Amniotic epithelial cell (primary cell): ENCODE measurements around the gene GSTT2B.
"Not testable (repeated sequence)": the region's sequence is repeated elsewhere in the genome, so short reads cannot be mapped to it uniquely, and the experiment has no call there.

Experiments used
- DNase-seq: peaks from one replicate; pipeline ENCODE4 v3.0.0-alpha.2; 2010; ENCODE audit warnings: low read depth

Gene GSTT2B

DNA sequence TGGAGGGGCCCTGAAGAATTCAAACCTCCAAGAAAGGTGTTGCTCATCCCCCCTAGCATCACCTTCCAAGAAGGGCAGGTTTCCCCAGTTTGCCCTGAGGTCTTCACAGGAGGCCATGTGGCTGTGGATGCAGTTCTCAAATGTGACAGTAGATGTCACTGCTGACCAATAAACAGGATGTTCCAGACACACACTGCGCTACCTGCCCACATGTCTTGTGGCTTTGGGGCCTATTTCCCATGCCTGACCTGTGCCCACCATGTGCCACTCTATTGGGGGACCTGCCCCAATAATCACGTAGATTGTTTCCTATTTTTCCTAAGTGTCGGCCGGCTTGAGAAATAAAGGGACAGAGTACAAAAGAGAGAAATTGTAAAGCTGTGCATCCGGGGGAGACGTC, 23.4 kb upstream of the GSTT2B start:
- DNase-seq, result peak; percentile 31

DNA sequence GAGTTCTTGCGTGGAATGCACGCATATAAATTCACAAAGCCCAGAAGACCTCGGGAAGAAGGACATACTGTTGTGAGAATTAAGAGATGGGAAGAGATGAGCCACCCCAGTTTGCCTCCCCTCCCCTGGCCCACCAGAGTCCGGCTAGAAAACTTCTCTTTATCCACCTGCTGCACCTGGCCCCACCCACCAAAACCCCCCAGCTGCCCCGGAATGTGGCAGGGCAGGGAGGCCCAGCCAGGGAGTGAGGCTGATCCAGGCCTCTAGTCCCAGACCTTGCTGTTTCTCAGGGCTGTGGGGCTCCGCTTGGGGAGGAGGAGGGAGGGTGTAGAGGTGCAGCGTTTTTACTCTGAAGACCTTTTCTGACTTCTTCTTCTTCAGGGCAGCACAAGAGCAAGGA, 19.6 kb upstream of the GSTT2B start:
- DNase-seq, result not testable (repeated sequence)

DNA sequence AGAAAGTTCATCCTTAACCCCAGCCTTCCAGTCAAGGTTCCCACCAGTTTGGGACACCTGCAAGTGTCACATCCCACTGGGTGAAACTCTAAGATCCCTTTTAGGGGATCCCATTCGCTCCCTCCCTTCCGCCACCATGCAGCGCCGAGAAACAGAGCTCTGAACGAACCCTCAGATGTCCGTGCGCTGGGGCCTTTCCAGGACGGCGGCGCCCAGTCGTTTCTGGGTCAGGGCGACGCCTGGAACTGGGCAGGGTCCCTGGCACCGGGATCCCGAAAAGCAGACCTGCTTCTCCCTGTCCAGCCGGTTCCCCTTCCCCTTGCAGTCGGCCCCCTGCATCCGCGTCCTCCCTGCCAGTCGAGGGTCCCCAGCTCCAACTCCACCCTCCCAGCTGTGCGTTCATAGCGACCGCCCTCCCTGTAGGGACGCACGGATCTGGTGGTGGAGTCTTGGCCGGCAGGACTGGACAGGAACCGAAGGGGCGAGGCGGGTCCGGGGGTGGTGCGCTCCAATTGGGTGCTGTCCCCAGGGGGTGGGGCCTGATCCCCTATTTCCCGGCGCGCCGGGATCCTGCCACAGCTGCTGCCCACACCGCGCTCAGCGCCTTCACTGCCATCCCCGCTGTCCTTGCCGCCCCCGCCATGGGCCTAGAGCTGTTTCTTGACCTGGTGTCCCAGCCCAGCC, 18.7 kb upstream of the GSTT2B start, which contains the start of gene GSTT2:
TSS of gene GSTT2 (plus strand) at position 578 of the 684 bp plus-strand sequence.
- not testable (repeated sequence) for DNase-seq

DNA sequence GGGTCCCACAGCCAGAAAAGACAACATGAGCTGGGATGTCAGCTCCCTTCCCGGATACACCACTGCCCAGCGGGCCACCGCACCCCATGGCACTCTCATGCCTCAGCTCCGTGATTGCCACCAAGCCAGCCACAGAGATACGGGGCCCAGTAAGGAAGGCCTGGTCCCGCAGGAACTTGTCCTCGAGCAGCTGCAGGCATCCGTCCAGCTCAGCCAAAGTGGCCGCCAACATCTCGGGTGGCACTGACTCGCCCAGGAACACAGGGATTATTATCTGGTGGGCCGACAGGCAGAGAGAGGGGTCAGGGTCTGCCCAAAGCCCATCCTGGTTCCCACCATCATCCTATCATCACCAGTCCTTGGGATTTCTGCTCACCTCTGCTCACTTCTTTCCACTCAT, 16.3 kb upstream of the GSTT2B start:
- DNase-seq, result not testable (repeated sequence)

DNA sequence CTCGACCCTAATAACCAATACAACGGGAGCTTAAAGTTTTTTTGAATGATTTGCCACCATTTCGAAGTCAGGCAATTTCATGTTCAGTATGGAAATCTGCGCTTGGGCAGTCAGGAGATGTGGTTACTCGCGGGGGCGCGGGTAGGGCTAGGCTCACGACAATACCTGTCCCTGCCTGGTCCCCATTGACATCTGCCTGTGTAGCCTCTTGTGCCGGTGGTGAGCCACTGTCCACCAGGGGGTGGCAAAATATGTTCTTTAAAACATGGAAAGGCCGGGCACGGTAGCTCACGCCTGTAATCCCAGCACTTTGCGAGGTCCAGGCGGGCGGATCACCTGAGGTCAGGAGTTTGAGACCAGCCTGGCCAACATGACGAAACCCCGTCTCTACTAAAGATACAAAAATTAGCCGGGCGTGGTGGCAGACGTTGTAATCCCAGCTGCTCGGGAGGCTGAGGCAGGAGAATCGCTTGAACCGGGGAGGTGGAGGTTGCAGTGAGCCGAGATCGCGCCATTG, 13.9 kb upstream of the GSTT2B start:
- not testable (repeated sequence) for DNase-seq

DNA sequence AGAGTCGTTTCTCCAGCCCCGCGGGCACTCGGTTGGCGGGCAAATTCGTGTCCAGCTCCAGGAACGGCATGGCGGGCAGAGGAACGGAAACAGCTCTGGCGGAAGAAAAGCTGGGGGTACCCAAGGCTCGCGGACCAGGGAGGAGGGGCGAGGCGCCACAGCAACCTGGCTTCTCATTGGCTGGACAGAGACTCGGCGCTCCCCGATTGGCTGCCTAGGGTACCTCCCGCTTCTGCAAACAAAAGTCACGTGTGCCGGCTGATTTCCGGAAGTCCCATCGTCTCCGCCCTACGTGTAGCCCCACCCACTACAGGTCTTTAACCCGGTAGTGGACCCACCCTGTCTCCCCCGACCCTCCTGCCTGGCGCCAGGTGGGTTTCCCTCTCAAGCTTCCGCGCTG, 13.3 kb upstream of the GSTT2B start, which contains the start of gene DDT:
TSS of gene DDT (minus strand) at position 97 of the 400 bp plus-strand sequence. CDS start at position 70, 27 bp downstream.
- not testable (repeated sequence) for DNase-seq

DNA sequence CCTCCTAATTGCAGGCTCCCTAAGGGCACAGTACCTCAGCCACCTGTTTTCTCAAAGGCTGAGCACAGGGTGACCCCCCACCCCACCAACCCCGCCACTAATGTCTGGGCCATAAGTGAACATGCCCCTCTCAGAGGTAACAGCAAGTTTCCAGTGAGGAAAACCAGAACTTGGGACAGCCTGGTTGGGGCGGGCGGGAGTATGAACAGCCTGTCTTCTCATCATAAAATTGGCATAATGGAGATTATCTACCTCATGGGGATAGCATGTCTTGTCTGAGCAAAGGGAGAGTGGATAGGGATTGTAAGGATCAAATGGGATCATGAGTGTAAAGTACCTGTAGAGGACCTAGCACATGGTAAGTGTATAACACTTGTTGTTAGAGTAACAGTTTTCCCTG, 10.9 kb upstream of the GSTT2B start:
- not testable (repeated sequence) for DNase-seq

DNA sequence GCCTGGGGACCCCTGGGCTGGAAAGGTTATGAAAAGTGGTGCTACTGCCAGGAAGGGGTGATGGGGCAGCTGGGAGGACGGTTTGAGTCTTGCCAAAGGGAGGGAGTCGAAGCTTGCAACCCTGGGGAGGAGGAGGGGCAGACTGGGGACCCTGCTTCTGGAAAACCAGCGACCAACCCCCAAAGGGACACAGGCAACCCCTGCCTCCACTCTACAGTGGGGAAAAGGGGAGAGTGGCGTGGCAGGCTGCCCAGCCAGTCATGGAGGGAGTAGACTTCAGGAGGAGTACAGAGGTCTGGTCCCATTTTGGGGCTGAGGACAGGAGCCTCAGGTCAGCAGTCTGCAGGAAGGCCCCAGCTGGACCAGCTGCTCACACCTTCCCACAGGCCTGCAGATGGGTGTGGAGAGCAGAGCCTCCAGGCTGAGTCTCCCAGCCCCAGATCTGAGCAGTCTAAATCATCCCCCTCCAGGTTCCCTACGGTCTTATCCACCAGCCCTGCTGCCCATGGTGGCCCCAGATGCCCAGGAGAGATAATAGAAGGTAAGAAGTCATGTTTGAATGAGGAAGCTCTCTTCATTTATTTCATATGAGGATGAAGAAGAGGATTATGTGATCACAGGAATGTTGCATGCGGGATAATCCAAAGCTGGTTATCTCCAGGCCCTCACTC, 10.0 kb upstream of the GSTT2B start:
- DNase-seq, result no peak

DNA sequence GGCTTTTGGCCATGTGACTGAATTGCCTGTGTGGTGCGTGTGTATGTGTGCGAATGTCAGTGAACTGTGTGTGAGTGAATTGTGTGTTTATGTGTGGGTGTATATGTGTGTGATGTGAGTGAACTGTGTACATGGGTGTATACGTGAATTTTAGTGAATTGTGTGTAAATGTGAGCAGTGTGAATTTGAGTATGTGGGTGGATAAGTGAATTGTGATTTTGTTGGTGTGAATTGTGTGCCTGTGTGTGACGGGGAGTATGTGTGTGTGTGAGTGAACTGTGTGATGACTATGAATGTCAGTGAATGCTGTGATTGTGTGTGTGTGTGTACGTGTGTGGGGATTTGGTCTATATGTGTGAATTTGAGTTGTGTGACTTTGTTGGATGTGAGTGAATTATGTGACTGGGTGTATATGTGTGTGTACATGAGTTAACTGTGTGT, 9.2 kb upstream of the GSTT2B start:
- DNase-seq, result no peak

DNA sequence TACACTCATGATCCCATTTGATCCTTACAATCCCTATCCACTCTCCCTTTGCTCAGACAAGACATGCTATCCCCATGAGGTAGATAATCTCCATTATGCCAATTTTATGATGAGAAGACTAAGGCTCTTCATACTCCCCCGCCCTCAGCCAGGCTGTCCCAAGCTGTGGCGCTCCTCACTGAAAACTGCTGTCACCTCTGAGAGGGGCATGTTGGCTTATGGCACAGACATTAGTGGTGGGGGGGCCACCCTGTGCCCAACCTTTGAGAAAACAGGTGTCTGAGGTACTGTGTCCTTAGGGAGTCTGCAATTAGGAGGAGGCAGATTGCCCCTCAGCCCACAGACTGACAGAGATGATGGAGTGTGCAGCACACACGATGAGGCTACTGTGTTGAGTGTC, 8.1 kb upstream of the GSTT2B start:
- DNase-seq, result no peak

DNA sequence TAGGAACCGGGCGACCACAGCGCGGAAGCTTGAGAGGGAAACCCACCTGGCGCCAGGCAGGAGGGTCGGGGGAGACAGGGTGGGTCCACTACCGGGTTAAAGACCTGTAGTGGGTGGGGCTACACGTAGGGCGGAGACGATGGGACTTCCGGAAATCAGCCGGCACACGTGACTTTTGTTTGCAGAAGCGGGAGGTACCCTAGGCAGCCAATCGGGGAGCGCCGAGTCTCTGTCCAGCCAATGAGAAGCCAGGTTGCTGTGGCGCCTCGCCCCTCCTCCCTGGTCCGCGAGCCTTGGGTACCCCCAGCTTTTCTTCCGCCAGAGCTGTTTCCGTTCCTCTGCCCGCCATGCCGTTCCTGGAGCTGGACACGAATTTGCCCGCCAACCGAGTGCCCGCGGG, 5.6 kb upstream of the GSTT2B start, which contains the start of gene DDTL:
TSS of gene DDTL (plus strand) at position 321 of the 400 bp plus-strand sequence. CDS start at position 348, 27 bp downstream.
- DNase-seq, result not testable (repeated sequence)

DNA sequence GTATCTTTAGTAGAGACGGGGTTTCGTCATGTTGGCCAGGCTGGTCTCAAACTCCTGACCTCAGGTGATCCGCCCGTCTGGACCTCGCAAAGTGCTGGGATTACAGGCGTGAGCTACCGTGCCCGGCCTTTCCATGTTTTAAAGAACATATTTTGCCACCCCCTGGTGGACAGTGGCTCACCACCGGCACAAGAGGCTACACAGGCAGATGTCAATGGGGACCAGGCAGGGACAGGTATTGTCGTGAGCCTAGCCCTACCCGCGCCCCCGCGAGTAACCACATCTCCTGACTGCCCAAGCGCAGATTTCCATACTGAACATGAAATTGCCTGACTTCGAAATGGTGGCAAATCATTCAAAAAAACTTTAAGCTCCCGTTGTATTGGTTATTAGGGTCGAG, 5.1 kb upstream of the GSTT2B start:
- DNase-seq, result not testable (repeated sequence)

DNA sequence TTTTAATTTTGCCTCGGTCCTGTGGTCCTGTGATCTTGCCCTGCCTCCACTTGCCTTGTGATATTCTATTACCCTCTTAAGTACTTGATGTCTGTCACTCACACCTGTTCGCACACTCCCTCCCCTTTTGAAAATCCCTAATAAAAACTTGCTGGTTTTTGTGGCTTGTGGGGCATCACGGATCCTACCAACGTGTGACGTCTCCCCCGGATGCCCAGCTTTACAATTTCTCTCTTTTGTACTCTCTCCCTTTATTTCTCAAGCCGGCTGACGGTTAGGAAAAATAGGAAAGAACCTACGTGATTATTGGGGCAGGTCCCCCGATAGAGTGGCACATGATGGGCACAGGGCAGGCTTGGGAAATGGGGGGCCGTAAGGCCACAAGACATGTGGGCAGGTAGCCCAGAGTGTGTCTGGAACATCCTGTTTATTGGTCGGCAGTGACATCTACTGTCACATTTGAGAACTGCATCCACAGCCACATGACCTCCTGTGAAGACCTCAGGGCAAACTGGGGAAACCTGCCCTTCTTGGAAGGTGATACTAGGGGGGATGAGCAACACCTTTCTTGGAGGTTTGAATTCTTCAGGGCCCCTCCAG, 4.6 kb downstream of the GSTT2B start:
- peak; percentile 29 for DNase-seq

DNA sequence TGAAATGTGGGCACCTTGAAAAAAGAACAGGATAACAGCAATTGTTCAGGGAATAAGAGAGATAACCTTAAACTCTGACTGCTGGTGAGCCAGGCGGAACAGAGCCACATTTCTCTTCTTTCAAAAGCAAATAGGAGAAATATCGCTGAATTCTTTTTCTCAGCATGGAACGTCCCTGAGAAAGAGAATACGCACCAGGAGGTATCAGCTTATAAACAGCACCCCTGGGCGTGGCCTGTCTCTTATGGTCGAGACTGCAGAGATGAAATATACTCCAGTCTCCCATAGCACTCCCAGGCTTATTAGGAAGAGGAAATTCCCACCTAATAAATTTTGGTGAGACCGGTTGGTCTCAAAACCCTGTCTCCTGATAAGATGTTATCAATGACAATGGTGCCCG, 5.1 kb downstream of the GSTT2B start:
- not testable (repeated sequence) for DNase-seq

DNA sequence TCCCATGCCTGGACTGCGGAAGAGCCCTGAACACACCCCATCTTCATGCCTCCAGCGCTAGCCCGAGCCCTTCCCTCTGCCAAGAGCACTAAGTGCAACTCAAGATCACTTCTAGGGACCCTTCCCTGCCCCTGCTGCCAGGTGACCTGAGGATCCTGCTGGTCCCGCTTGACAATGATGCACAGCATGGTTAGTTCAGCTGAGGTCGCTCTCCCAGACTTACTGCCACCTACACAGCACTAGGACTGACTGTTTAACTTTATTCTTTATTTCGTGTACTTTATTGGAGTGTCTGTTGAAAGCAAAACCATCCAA, 6.0 kb downstream of the GSTT2B start:
- DNase-seq, result not testable (repeated sequence)

DNA sequence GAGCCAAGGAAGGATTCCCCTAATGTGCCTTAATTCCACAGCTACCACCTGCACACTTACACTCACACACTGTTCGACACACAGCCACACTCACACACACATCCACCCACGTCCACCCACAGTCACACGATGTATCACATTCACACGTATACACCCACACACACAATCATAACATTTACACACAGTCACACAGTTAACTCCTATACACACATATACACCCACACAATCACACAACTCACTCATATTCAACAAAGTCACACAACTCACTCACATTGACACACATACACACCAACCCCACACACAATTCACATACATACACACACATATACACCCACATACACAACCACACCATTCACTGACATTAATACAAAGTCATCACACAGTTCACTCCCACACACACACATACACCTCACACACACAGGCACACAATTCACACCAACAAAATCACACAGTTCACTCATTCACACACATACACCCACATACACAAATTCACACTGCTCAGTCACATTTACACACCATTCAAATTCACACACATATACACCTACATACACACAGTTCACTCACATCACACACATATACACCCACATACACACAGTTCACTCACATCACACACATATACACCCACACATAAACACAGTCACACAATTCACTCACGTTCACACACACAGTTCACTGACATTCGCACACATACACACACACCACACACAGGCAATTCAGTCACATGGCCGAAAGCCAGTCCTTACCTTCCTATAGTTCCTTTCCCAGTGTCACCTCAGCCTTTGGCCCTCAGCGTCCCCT, 6.6 kb downstream of the GSTT2B start:
- DNase-seq, result not testable (repeated sequence)

DNA sequence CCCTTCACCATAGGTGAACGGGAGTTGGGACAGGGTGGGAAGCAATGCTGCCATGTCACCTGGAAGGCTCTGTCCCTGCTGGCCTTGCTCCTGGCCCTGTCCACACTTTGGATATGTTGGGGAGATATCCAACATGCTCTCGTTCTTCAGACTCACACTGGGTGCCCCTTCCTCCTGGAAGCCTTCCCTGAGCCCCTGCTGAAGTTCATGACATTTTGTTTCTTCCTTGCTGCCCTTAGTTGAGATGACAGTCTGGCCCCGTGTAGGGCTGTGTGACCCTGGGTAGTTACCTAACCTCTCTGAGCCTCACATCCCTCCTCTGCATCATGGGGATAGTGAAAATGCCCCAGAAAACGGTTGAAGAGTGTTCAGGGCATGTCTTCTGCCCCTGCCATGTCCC, 7.5 kb downstream of the GSTT2B start:
- DNase-seq, result not testable (repeated sequence)

DNA sequence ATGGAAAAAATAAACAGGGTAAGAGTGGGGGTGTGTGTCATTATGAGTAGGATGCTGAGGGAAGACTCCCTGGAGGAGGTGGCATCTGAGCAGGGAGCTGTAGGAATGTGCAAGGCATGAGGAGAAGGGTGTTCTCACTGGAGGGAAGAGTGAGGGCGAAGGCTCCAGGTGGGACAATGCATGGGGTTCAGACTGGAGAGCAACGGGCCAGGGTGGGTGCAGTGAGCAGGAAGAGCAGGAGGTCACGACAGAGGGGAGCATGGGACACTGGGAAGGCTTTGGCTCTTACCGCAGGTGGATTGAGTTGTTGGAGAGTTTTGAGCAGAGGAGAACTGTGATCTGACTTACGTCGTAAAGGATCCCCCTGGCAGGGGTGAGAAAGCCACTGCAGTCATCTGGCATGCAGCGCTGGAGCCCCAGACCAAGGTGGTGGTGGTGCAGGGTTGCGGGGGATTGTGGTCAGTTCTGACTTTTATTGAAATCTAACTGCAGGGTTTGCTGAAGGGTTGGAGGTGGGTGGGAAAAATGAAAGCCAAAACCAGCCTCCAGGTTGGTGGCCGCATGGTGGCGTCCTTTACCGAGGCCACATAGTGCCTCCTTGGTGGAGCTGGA, 8.1 kb downstream of the GSTT2B start:
- not testable (repeated sequence) for DNase-seq

DNA sequence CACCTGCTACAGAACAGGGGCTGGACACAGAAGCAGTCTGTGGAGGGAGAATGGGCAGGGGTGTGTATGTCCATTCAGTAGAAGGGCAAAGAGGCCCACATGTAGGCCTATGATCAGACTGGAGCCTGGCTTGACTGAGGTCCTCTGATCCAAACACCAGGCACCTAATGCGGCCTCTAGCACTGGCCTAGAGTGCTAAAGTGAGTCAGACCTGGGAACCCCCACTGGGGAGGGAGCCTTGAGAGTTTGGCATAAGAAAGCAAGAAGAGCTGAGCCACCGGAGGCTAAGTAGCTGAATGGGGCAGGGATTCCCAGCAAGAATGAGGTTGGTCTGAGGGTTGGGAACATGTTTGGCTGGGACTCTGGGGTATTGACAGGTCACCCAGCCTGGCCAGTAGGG, 9.6 kb downstream of the GSTT2B start:
- DNase-seq, result not testable (repeated sequence)

DNA sequence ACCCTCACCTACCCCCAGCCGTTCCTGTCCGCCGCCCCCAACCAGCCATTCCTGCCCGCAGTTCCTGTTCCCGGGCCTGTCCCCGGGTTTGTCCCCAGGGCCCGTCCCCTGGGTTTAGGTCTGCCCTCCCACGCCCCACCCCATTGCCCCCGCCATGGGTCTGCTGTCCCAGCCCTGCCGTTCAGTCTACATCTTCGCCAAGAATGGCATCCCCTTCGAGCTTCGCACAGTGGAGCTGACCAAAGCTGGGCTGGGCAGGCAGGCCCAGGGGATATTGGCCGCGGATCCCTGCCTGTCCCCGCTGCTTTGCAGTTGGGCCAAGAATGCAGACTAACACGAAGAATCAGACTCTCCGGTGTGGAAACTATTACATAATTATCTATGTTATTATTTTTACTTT, 11.2 kb downstream of the GSTT2B start:
- not testable (repeated sequence) for DNase-seq

DNA sequence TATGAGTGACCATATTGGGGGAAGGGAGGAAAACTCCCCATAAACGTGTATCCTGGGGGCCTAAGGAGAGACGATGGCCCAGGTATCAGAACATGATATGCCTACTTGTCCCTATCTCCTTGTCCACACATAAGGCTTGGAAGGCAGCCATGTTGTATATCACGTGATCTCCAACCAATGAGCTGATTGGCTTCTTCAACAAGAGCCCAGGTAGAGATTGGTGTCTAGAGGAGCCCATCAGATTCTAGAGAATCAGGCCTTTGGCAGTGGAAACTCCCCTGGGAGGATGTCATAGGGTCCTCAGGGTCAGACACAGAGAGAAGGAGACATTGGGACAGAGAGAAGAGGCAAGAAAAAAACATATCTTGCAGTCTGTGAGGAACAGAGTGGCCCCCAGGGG, 13.6 kb downstream of the GSTT2B start:
- not testable (repeated sequence) for DNase-seq
